Hematopoietic multipotent progenitor cell treated with erythropoietin and hydrocortisone succinate and interleukin-3 and kit ligand, for 15 days (in vitro differentiated cells): Measurements from ENCODE around the gene FAM78A.
"Not testable (repeated sequence)": the region's sequence is repeated elsewhere in the genome, so short reads cannot be mapped to it uniquely, and the experiment has no call there.

Experiments
- DNase-seq: peaks from one replicate; pipeline ENCODE4 v3.0.0-alpha.2; 2015; ENCODE audit warnings: low spot score

Gene FAM78A

DNA sequence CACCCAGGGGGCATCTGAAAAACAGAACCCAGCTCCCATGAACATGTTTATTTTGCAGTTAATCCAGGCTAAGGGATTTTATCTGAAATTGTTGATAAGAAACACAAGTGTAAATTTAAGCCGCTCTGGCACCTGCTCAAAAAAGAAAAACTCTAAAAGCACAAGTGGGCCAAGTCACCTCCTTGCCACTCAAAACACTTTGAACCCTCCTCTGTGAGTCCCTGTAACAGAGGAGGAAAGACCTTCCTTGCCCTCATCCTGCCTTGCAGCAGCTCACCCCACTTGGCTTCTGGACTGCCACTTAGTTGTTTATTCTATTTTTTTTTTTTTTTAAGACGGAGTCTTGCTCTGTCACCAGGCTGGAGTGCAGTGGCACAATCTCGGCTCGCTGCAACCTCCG lies 39.5 kb downstream of the FAM78A start:
- DNase-seq = no peak

DNA sequence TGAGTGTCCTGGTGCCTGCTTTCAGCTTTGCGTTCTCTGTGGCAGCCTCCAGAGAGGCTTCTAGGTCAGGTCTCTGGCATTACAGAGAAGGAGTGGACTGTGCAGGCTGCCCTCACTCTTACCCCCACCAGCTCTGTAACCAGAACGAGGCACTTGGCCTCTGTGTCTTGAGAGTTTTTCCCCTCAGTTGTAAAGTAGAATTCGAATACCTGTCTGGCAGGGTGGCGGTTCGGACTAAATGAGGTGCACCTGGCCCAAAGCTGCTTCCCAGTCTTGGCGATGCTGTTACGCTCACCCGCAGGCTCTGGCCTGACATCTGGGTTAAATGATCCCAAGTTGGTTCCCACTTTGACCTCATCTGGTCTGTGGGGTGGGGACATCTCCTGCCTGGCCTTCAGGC lies 40.1 kb downstream of the FAM78A start:
- no peak for DNase-seq

DNA sequence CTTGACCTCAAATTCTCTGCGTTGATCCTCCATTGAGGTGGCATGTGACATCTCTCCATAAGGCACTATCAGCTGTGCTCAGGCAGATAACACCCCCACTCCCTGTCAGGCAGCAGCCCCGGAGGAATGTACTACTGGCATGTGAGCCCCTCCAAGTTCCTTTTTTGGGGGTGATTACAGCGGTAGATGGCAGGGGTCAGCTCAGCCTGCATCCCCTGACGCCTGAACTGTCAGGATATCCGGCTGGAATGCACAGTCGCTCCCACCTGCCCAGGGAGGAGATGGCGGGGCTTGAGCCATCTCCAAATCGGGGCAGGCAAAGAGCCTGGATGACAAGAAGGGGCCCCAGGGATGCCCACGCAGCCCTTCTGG lies 40.8 kb downstream of the FAM78A start:
- DNase-seq = no peak

DNA sequence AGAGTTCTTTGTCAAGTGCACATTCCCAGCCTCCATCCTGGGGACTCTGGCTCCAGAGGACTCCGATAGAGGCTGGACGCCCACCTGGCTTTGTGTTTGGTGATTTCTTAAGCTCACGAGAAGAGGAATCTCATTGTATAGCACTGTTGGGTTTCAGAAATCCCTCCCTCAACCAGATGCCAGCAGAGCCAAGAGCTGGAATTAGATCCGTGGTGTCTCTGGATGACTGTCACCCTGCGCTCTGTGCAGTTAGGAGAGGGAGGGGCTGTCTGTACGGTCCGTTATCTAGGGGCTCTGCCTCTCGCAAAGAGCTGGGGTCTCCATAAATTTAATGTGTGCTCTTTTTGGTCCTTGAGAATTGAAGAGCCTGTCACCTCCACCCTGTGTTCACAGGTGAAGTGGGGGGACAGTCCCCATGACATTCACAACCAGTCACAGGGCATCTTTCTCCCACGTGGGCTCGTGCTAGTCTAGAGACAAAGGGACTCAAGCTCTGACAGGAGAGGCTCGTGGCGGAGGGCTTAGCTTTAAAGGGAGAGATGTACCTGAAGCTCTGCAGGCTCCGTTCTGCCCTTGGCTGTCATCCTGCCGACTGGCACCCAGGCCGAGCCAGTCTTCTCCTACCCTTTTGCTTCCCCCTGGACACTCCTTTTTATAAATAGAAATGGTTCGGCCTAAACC lies 41.4 kb downstream of the FAM78A start:
- no peak for DNase-seq

DNA sequence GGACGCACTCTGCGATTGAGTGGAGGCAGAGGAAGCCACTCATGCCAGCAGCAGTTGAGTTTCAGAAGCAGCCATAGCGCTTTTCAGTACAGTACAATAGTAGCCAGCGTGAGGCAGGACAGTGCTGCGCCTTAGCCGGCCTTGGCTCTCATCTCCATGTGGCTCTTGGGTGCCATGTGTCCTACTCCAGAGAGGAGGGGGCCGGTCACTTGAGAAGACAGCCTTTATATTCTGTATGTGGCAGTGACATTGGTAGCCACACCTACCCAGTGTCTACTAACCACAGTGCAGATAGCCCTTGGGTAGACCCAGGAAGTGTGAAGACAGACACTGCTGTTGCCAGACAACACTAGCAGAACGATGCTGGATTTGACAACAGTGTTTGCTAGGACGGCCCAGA lies 42.3 kb downstream of the FAM78A start:
- no peak for DNase-seq

DNA sequence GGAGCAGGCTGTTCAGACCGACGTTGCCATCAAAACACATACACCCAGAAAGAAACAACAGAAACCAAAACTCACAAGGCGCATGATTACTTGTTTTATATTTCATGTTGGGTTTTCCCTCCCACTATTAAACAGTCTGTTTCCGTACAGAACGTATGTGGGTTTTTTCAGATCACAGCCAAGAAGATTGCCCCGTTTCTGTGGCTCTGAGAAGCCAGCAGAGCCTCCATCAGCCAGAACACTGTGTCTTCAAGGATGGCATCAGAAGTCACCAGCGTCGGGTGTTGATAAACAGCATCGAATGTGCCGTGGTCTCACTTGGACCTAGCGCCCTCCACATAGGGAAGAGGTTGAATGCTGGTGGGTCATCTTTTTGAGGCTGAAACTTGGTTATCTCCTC lies 42.8 kb downstream of the FAM78A start:
- no peak for DNase-seq

DNA sequence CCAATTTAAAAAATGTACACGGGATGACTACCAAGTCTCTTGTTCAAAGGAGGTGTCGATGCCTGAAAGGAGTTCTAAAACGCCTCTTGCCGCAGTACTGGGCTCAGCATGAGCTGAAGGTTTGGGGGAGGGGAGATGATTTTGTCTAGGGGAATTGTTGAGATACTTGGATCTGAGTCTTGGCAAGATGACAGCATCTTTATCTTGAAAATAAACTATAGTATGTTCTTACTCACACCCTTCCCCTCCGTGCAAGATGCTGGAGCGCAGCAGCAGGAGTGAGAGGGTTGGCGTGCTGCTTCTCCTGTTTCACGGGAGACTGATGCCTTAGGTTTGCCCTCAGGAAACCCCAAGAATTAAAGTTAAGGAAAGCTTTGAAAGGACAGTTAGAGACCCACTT lies 47.3 kb downstream of the FAM78A start:
- DNase-seq = no peak

DNA sequence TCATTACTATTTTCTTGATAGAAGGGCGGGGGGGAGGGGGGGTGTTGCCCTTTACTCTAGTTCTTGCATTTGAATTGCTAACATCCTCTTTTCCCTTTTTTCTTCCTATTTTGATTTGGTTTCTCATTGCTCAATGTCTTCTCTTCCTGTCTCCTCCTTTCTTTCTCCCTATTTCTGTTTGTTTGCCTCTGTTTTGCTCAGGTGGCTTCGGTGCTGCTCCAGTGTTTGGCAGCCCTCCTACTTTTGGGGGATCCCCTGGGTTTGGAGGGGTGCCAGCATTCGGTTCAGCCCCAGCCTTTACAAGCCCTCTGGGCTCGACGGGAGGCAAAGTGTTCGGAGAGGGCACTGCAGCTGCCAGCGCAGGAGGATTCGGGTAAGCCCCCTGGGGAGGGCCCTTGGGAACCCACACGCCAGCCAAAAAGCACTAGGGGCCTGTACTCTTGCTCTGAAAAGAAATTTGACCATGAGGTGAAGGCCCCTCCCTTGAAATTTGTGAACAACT lies 48.3 kb downstream of the FAM78A start:
- no peak for DNase-seq

DNA sequence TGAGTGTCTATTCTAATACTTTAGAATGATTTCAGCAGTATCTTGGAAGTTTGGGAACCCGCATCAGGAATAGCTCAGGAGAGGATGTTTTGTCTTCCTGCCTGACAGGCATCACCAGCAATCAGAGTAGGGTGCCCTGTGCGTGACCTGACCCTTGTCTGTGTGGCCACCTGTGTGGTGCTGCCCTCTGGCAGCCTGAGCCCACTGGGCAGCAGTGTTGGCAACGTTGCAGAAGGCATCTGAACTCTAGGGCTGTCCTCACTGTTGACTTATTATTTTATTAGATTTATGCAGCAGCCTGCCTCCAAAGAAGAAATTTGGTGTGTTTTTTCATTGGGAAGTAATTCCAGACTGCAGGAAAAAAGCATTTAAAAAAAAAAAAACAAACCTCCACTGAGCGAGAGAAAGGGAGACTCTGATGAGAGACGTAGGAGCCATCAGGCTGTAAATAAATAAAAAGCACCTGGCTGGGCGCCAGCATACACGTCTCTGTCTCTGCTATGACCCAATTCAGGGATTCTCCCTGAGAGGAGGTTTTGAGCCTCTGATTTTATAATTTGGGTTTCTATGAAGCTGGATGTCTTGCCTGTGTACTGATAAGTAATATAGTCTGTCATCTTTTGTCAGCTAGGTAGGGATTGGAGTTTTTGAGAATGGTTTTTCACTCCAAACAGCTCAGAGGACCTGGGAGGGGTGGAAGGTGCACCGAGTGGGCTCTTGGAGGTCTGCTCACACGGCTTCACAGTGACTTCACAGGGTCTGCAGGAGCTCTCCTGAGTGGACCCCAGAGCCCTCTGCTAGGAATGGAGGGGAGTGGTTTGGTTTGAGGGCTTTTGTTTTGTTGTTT lies 49.0 kb downstream of the FAM78A start:
- DNase-seq = no peak

DNA sequence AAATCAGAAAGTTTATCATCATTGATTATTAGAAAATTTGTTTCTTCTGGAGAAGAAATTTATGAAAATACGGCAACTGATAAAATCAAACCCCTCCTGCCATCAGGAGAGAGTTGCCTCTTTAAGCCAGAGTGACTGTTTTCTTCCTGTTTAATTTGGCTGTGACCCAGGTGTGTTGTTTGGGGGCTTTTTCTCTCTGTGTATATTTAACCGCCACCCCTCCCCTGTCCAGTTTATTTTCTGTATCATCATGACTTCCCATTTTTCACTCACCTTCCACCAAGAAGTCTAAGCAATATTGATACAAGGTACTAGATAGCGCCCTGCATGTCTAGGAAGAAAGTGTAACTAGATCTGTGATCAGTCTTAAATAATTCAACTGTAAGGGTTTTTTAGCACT lies 50.1 kb downstream of the FAM78A start:
- DNase-seq = no peak

DNA sequence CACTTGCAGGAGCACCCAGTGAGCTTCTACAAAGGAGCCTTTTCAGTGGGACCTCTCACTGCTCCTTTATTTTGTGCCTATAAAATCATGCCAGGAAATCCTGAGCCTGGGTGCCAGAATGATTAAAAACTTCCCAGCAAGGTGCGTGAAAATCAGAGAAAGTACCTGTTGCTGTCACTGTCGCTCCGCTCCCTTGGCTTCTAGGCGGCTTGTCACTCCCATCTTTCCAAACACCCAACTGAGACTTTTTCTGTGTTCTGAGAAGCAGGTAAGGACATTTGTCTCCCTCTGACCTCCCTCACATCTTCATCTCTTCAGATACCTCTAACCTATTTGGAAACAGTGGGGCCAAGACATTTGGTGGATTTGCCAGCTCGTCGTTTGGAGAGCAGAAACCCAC lies 53.9 kb downstream of the FAM78A start:
- no peak for DNase-seq

DNA sequence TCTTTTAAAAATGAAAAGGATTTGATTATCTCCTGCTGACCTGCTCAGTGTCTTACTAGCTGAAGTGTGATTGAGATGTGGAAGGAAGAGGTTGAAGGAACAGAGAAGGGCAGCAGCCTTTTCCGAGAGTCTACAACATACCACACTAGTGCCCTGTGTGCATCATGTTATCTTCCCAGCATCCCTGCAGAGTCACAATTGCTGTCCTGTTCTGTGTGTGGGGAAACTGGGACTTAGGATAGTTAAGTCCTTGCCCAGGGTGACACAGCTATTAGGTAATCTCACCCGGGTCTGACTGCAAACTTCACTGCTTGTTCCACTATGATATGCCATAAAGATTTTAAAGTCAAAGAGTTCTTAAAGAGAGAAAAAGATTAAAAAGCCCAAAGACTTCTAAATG lies 55.8 kb downstream of the FAM78A start:
- DNase-seq = no peak

DNA sequence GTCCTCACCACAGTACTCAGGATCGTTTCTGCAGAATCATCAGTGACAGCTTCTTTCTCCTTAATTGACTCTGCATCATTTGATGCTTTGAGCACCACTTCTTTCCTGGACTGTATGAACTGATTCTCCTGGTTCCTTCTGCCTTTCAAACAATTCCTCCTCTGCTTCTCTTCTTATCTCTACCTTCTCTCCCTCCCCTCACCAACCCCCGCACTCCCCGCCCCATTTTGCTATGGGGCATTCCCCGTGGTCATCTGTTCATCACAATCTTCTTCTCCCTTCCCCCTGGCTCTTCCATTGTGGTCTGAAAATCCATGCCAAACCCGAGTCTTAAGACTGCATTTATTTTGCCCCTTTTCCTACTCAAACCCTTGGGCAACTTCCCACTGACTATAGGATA lies 57.9 kb downstream of the FAM78A start:
- no peak for DNase-seq

DNA sequence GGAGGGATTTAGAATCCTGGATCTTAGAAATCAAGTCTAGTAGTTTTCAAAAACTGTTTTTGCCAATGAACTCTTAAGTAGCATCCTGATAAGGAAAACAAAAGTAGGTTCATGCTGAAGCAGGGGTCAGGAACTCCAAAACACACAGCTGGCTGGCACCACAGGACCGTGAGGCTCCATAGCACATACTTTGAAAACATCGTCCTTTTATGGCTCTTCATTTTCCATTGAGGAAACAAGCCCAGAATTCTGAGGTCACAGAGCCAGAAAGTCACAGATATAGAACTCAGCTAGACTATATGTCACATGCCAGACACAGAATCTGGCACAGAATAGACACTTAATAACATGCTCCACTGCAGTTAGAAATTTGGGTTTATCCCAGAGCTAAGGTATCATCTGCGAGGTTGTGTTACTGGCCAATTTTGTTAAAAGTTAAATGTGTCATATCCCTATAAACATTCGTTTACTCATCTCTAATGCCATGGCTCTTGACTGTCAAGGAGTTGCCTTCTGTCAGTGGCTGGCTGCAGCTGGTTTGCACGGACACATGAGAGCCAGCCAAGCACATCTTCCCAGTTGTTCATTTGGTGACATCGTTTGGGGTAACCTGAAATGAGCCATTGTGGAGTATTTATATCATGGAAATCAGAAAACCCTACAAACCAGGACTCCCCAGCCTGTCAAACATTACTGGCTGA lies 58.8 kb downstream of the FAM78A start:
- no peak for DNase-seq

DNA sequence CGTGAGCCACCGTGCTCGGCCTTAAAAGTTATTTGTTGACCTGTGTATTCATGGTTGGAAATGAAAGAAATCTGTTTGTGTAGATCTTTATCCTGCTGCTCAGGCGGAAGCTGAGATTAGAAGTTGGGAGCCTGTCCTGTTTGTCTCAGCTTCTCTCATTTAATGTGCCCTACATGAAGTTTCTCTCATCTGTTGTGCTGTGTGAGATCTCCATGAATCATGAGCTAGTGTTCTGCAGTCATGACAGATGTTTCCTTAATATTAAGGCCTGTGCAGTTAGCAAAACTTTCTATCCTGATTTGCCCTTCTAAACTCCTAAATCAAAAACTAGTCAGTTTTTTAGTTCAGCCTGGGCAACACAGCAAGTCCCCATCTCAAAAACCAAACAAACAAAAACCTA lies 59.5 kb downstream of the FAM78A start:
- no peak for DNase-seq

DNA sequence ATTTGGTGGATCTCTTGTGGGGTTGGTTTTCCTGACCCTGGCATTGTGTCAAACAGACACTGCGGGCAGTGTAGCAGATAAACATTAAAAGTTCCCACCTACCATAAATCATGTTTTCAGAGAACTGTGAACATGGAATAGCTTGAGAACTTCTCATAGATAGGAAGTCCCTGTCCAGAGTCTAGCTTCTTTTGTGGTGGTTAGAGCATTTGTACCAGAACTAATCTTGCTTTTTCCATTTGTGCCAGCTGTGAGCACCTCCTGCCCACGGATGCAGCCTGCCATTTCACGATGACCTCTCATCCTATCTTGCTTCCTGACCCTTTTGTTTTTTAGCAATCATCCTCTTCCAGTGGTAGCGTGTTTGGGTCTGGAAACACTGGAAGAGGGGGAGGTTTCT lies 61.4 kb downstream of the FAM78A start:
- no peak for DNase-seq

DNA sequence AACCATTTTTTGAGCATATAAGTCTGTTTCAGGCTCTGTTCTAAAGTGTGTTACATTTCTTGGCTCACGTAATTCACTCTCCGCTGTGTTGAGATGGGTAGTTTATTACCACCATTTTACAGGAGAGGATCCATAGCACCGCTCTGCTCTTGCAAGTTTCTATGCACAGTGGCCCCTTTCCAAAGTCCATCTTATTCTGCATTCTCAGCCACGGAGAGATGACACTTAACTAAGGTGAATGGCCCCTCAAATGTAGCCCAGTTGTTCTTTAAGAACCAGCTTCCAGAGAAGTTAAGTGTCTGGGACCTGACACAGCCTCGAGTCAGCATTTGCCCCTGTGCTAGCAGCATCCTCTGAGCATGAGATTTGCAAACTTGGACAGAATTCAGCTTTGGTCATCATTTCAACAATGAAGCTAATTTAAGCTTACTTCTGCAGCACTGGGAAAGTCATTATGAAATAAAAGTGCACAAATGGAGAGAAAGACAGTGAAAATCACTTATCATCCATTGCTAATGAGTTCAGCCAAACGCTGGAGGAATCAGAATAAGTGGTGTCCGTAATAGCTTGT lies 61.9 kb downstream of the FAM78A start:
- no peak for DNase-seq

DNA sequence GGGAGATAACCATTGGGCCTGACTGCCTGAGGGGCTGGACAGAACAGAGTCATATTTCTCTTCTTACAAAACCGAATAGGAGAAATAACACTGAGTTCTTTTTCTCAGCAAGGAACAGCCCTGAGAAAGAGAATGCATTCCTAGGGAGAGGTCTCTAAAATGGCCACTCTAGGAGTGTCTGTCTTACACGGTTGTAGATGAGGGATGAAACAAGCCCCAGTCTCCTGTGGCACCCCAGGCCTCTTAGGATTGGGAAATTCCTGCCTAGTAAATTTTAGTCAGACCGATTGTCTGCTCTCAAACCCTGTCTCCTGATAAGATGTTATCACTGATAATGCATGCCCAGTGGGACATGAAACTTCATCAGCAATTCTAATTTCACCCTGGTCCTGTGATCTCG lies 64.4 kb downstream of the FAM78A start:
- DNase-seq = not testable (repeated sequence)
